Measurements from ENCODE around the gene BCAN. TPM values are rescaled to one million over a fixed set of nuclear protein-coding genes. Genes with fewer than 3 reads are reported as not detected.

Gene BCAN
- total RNA-seq, 1 experiment from 2014 or later: 3.6 TPM

DNA sequence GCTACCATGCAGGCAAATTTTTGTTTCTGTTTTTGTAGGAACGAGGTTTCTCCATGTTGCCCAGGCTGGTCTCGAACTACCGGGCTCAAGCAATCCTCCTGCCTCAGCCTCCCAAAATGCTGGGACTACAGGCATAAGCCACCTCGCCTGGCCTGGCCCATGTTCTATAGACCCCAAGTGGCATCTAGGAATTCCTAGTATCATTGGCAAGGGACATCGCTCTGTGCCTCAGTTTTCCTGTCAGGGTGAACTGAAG is 20.8 kb downstream of the BCAN start:
- Mint-ChIP-seq H3K4me3 (no peak overlapping the region), H3K27ac (peak overlapping the region; percentile 86)
- POLR2A ChIA-PET: interaction anchor here (8.2 kb wide), 1 partner anchor 13 kb away, joined by 150 read pairs; the partner anchor contains the start of gene NES

More for the DNA sequence above, 20.8 kb downstream of the BCAN start:
- no peaks in the 10 kb centered on the region for H3K36me3 Mint-ChIP-seq
- no peaks in the 10 kb centered on the region for H3K9me3 Mint-ChIP-seq
- H3K27me3 Mint-ChIP-seq (ENCODE audit: low read depth): peaks cover 21% of the 10 kb centered on the region
- ATAC-seq (no peak), DNase-seq (ENCODE audit: low spot score) (no peak)
- H3K4me1 Mint-ChIP-seq: peaks cover 82% of the 10 kb centered on the region
- CTCF ChIA-PET: interaction anchor here (0.6 to 12.6 kb wide), 8 partner anchors 9 to 228 kb away, joined by 3 to 437 read pairs (median 34); partner anchors contain the start of genes CRABP2, HAPLN2 and NES
- TF ChIP-seq ZNF263 (CRISPR knock-in tag; IDR thresholded peaks at IDR 0.05; ENCODE audit: low read depth) (no peak), GTF2I (CRISPR knock-in tag; conservative IDR thresholded peaks at IDR 0.05) (no peak), OVOL2 (CRISPR knock-in tag; IDR thresholded peaks at IDR 0.05; ENCODE audit: borderline replicate concordance) (no peak), ZNF317 (CRISPR knock-in tag; IDR thresholded peaks at IDR 0.05; ENCODE audit: borderline replicate concordance, low read depth) (no peak), FOXJ3 (CRISPR knock-in tag; IDR thresholded peaks at IDR 0.05; ENCODE audit: borderline replicate concordance) (no peak), RELA (CRISPR knock-in tag; IDR thresholded peaks at IDR 0.05; ENCODE audit: borderline replicate concordance) (no peak), ZNF512 (CRISPR knock-in tag; IDR thresholded peaks at IDR 0.05; ENCODE audit: borderline replicate concordance) (no peak), ELF4 (CRISPR knock-in tag; IDR thresholded peaks at IDR 0.05; ENCODE audit: low read depth) (no peak), HMGXB4 (CRISPR knock-in tag; IDR thresholded peaks at IDR 0.05) (no peak), ZNF423 (CRISPR knock-in tag; IDR thresholded peaks at IDR 0.05) (no peak)
- TF ChIP-seq, protein P1, sequence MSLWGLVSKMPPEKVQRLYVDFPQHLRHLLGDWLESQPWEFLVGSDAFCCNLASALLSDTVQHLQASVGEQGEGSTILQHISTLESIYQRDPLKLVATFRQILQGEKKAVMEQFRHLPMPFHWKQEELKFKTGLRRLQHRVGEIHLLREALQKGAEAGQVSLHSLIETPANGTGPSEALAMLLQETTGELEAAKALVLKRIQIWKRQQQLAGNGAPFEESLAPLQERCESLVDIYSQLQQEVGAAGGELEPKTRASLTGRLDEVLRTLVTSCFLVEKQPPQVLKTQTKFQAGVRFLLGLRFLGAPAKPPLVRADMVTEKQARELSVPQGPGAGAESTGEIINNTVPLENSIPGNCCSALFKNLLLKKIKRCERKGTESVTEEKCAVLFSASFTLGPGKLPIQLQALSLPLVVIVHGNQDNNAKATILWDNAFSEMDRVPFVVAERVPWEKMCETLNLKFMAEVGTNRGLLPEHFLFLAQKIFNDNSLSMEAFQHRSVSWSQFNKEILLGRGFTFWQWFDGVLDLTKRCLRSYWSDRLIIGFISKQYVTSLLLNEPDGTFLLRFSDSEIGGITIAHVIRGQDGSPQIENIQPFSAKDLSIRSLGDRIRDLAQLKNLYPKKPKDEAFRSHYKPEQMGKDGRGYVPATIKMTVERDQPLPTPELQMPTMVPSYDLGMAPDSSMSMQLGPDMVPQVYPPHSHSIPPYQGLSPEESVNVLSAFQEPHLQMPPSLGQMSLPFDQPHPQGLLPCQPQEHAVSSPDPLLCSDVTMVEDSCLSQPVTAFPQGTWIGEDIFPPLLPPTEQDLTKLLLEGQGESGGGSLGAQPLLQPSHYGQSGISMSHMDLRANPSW (CRISPR knock-in tag; conservative IDR thresholded peaks at IDR 0.05; ENCODE audit: low read depth): no peak
- TF ChIP-seq, protein P2, sequence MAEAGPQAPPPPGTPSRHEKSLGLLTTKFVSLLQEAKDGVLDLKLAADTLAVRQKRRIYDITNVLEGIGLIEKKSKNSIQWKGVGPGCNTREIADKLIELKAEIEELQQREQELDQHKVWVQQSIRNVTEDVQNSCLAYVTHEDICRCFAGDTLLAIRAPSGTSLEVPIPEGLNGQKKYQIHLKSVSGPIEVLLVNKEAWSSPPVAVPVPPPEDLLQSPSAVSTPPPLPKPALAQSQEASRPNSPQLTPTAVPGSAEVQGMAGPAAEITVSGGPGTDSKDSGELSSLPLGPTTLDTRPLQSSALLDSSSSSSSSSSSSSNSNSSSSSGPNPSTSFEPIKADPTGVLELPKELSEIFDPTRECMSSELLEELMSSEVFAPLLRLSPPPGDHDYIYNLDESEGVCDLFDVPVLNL (CRISPR knock-in tag; IDR thresholded peaks at IDR 0.05; ENCODE audit: borderline replicate concordance, low read depth): no peak
- TF ChIP-seq, protein P3, sequence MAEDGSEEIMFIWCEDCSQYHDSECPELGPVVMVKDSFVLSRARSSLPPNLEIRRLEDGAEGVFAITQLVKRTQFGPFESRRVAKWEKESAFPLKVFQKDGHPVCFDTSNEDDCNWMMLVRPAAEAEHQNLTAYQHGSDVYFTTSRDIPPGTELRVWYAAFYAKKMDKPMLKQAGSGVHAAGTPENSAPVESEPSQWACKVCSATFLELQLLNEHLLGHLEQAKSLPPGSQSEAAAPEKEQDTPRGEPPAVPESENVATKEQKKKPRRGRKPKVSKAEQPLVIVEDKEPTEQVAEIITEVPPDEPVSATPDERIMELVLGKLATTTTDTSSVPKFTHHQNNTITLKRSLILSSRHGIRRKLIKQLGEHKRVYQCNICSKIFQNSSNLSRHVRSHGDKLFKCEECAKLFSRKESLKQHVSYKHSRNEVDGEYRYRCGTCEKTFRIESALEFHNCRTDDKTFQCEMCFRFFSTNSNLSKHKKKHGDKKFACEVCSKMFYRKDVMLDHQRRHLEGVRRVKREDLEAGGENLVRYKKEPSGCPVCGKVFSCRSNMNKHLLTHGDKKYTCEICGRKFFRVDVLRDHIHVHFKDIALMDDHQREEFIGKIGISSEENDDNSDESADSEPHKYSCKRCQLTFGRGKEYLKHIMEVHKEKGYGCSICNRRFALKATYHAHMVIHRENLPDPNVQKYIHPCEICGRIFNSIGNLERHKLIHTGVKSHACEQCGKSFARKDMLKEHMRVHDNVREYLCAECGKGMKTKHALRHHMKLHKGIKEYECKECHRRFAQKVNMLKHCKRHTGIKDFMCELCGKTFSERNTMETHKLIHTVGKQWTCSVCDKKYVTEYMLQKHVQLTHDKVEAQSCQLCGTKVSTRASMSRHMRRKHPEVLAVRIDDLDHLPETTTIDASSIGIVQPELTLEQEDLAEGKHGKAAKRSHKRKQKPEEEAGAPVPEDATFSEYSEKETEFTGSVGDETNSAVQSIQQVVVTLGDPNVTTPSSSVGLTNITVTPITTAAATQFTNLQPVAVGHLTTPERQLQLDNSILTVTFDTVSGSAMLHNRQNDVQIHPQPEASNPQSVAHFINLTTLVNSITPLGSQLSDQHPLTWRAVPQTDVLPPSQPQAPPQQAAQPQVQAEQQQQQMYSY (CRISPR knock-in tag; IDR thresholded peaks at IDR 0.05): no peak
